ENCODE data around the gene TPST1. TPM values are rescaled to one million over a fixed set of nuclear protein-coding genes. Genes with fewer than 3 reads are reported as not detected.

TPST1 gene
- polyA plus RNA-seq, 1 donor (not counting 4 experiments of a cell fraction or from before 2014, with no cell fraction given) = 48.5 TPM

GRCh38 chr7:66277492-66277891, 72.4 kb downstream of the TPST1 start:
- H2AFZ ChIP-seq (ENCODE audit: control insufficient read depth, low read length) = no peak overlapping the region
- no peak overlapping the region for H3K4me3 ChIP-seq (ENCODE audit: control insufficient read depth in 2 of 3, extremely low read depth in 1 of 3, insufficient read depth in 2 of 3, low read depth in 1 of 3, low read length in 3 of 3)
- H3K79me2 ChIP-seq (ENCODE audit: control insufficient read depth, insufficient read depth, low read length) = peaks cover 15% of the 10 kb centered on the region
- no peaks in the 10 kb centered on the region for H3K9me1 ChIP-seq (ENCODE audit: control insufficient read depth, extremely low read depth, insufficient read depth, low read length)
- DNase-seq (ENCODE audit: low read depth, low spot score) (no peak), FAIRE-seq (peak; percentile 39)
- no peak overlapping the region for H3K9ac ChIP-seq (ENCODE audit: control insufficient read depth, extremely low read depth, insufficient read depth, low read length)
- no peaks in the 10 kb centered on the region for H3K36me3 ChIP-seq (ENCODE audit: control insufficient read depth in 2 of 2, extremely low read depth in 1 of 2, insufficient read depth in 2 of 2, low read length in 2 of 2)
- dilution Hi-C loops (cut with MboI; ENCODE audit: extremely low pct_ligation_motif_present, low sequenced_read_pairs) = no loop called here
- no peaks in the 10 kb centered on the region for H3K9me3 ChIP-seq (ENCODE audit: control insufficient read depth, low read depth, low read length)
- peak overlapping the region; percentile 48 for H3K27ac ChIP-seq (ENCODE audit: control insufficient read depth, insufficient read depth, low read length)
- no peak for TF ChIP-seq EZH2 (IDR thresholded peaks at IDR 0.05; ENCODE audit: low read length)
- TF ChIP-seq, protein P1, sequence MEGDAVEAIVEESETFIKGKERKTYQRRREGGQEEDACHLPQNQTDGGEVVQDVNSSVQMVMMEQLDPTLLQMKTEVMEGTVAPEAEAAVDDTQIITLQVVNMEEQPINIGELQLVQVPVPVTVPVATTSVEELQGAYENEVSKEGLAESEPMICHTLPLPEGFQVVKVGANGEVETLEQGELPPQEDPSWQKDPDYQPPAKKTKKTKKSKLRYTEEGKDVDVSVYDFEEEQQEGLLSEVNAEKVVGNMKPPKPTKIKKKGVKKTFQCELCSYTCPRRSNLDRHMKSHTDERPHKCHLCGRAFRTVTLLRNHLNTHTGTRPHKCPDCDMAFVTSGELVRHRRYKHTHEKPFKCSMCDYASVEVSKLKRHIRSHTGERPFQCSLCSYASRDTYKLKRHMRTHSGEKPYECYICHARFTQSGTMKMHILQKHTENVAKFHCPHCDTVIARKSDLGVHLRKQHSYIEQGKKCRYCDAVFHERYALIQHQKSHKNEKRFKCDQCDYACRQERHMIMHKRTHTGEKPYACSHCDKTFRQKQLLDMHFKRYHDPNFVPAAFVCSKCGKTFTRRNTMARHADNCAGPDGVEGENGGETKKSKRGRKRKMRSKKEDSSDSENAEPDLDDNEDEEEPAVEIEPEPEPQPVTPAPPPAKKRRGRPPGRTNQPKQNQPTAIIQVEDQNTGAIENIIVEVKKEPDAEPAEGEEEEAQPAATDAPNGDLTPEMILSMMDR (optimal IDR thresholded peaks at IDR 0.05 in 1 of 3, IDR thresholded peaks at IDR 0.05 in 1 of 3, conservative IDR thresholded peaks at IDR 0.05 in 1 of 3; ENCODE audit: extremely low read depth in 1 of 3, insufficient read depth in 2 of 3, low read length in 3 of 3) = no peak
- no peaks in the 10 kb centered on the region for H4K20me1 ChIP-seq (ENCODE audit: control insufficient read depth, extremely low read depth, insufficient read depth, low read length)
- H3K4me2 ChIP-seq (ENCODE audit: control insufficient read depth, extremely low read depth, insufficient read depth, low read depth, low read length) = peak overlapping the region; percentile 6
- H3K27me3 ChIP-seq (ENCODE audit: control insufficient read depth, extremely low read depth, insufficient read depth, low read length) = no peaks in the 10 kb centered on the region
- H3K4me1 ChIP-seq (ENCODE audit: control insufficient read depth, extremely low read depth, insufficient read depth, low read length) = peaks cover 28% of the 10 kb centered on the region

- Histone ChIP-seq H3K79me2 (ENCODE audit: control insufficient read depth, insufficient read depth, low read length) (peaks cover 29% of the 10 kb centered on the region), H3K9me3 (ENCODE audit: control insufficient read depth, low read depth, low read length) (no peaks in the 10 kb centered on the region), H3K4me1 (ENCODE audit: control insufficient read depth, extremely low read depth, insufficient read depth, low read length) (peaks cover 44% of the 10 kb centered on the region), H4K20me1 (ENCODE audit: control insufficient read depth, extremely low read depth, insufficient read depth, low read length) (no peaks in the 10 kb centered on the region), H3K4me3 (ENCODE audit: control insufficient read depth in 2 of 3, extremely low read depth in 1 of 3, insufficient read depth in 2 of 3, low read depth in 1 of 3, low read length in 3 of 3) (no peak overlapping the region), H3K9ac (ENCODE audit: control insufficient read depth, extremely low read depth, insufficient read depth, low read length) (no peak overlapping the region), H3K4me2 (ENCODE audit: control insufficient read depth, extremely low read depth, insufficient read depth, low read depth, low read length) (no peak overlapping the region), H3K9me1 (ENCODE audit: control insufficient read depth, extremely low read depth, insufficient read depth, low read length) (no peaks in the 10 kb centered on the region), H3K36me3 (ENCODE audit: control insufficient read depth in 2 of 2, extremely low read depth in 1 of 2, insufficient read depth in 2 of 2, low read length in 2 of 2) (no peaks in the 10 kb centered on the region), H3K27ac (ENCODE audit: control insufficient read depth, insufficient read depth, low read length) (no peak overlapping the region), H2AFZ (ENCODE audit: control insufficient read depth, low read length) (no peak overlapping the region), H3K27me3 (ENCODE audit: control insufficient read depth, extremely low read depth, insufficient read depth, low read length) (no peaks in the 10 kb centered on the region)
- DNase-seq (ENCODE audit: low read depth, low spot score) (no peak), FAIRE-seq (no peak)
- dilution Hi-C loops (cut with MboI; ENCODE audit: extremely low pct_ligation_motif_present, low sequenced_read_pairs) = no loop called here
- no peak for TF ChIP-seq EZH2 (IDR thresholded peaks at IDR 0.05; ENCODE audit: low read length)
- TF ChIP-seq, protein P1 (optimal IDR thresholded peaks at IDR 0.05 in 1 of 3, IDR thresholded peaks at IDR 0.05 in 1 of 3, conservative IDR thresholded peaks at IDR 0.05 in 1 of 3; ENCODE audit: extremely low read depth in 1 of 3, insufficient read depth in 2 of 3, low read length in 3 of 3) = no peak
These were observed 74.8 kb downstream of the TPST1 start for GRCh38 chr7:66279912-66280311.

Measured in keratinocyte (primary cell).